HUES64 (cell line): Measurements from ENCODE around the gene VSIG10.

Experiments
- H3K27ac ChIP-seq: 2 replicates; pipeline ENCODE4 v1.7.0; 2013; ENCODE audit warnings: low read depth, low read length, inconsistent platforms
- H3K27me3 ChIP-seq: 2 replicates; pipeline ENCODE4 v1.6.1; 2013; ENCODE audit warnings: mild to moderate bottlenecking, low read length; ENCODE audit not compliant: insufficient read depth
- H3K36me3 ChIP-seq: 2 replicates; pipeline ENCODE4 v1.6.1; 2013; ENCODE audit warnings: mild to moderate bottlenecking, low read length; ENCODE audit not compliant: insufficient read depth
- H3K4me1 ChIP-seq: 2 replicates; pipeline ENCODE4 v1.6.1; 2013; ENCODE audit warnings: mild to moderate bottlenecking, low read length, moderate library complexity; ENCODE audit not compliant: insufficient read depth
- H3K4me3 ChIP-seq: 2 replicates; pipeline ENCODE4 v1.5.1; 2013; ENCODE audit warnings: mild to moderate bottlenecking, low read length, moderate library complexity
- H3K9ac ChIP-seq: 2 replicates; pipeline ENCODE4 v1.6.1; 2013; ENCODE audit warnings: mild to moderate bottlenecking, low read depth, low read length
- H3K9me3 ChIP-seq: 2 replicates; pipeline ENCODE4 v1.6.1; 2013; ENCODE audit warnings: low read depth, low read length; ENCODE audit not compliant: insufficient read depth
- WGBS: fragments of 150-250, 120-280 bp; methylation state at CpG from one replicate; pipeline ENCODE4 v1.1.7; 2013; ENCODE audit warnings: missing lambda C conversion rate; 5-methylcytosine and 5-hydroxymethylcytosine counted together

Gene VSIG10

DNA sequence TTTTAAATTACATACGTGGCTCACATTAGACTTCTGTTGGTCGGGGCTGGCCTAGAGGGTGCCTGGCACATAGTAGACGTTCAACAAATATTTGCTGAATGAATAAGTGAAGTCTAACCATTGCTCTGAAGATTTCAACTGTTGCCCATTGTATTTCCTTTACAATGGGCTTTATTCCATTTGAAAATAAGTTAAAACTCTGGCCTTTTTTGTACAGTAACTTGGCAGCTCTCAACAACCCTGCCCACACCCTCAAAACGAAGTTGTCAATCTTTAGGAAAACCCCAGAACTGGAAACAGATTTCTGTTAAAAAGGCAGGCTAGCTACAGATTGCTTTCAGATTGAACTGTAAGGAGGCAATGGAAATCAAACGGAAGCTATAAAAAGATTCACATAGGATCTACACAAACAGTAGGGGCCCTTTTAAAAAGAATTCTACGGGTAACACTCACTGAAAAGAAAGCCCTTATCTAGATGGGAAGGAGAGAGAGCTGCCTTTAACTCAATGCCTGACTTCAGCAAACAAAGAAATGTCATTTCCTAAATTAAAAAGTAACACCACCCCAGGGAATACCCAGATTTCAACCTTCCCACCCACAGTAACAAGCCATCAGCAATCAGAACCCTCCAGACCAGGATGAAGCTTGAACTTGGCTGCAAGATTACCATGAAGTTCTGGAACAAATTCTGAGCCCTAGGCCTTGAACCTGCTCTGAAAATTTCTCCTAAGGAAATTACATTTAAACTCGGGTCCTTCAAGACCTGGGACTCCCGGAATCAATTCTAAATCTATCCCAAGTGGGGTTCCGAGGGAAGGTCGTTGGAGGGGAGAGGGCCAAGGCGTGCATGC lies 44.2 kb downstream of the VSIG10 start:
- Histone ChIP-seq H3K9ac (peak overlapping the region; percentile 66; the same call in 1 of the 2 replicates), H3K27me3 (no peaks in the 10 kb centered on the region), H3K27ac (peak overlapping the region; percentile 59), H3K9me3 (no peaks in the 10 kb centered on the region), H3K36me3 (no peaks in the 10 kb centered on the region), H3K4me3 (peak overlapping the region; percentile 73), H3K4me1 (peaks cover 18% of the 10 kb centered on the region)
- WGBS: 33% methylated on average over 9 of the region's 11 CpGs

DNA sequence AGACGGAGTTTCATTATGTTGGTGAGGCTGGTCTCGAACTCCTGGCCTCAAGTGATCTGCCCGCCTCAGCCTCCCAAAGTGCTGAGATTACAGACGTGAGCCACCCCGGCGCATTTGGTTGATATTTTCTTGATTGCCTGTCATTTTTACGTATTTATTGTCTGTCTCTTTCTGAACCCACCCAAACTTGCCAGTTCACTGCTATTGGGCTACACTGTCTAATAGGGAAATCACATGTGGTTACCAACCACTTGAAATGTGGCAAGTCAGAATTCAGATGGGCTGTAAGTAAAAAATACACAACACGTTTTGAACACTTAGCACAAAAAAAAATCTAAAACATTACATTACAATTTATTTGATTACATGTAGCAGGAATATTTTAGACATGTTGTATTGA lies 44.9 kb downstream of the VSIG10 start:
- no peak overlapping the region for H3K4me3 ChIP-seq
- H3K27ac ChIP-seq: no peak overlapping the region
- H3K9me3 ChIP-seq: no peaks in the 10 kb centered on the region
- H3K27me3 ChIP-seq: no peaks in the 10 kb centered on the region
- H3K36me3 ChIP-seq: no peaks in the 10 kb centered on the region
- H3K4me1 ChIP-seq: peaks cover 11% of the 10 kb centered on the region
- 94% methylated on average over 8 of the region's 8 CpGs for WGBS
- H3K9ac ChIP-seq: no peak overlapping the region

DNA sequence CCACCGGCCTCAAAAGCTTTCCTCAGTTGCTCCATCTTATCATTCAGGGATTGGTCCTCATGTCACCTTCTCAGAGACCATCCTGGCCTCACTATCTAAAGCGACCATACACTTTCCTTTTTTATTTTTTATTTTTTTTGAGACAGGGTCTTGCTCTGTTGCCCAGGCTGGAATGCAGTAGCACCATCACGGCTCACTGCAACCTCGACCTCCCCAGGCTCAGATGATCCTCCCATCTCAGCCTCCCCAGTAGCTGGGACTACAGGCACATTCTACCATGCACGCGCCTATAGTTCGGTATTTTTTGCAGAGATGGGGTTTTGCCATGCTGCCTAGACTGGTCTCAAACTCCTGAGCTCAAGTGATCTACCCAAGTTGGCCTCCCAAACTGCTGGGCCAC lies 45.6 kb downstream of the VSIG10 start:
- Histone ChIP-seq H3K36me3 (no peaks in the 10 kb centered on the region), H3K9ac (no peak overlapping the region), H3K4me3 (no peak overlapping the region), H3K27me3 (no peaks in the 10 kb centered on the region), H3K9me3 (no peaks in the 10 kb centered on the region), H3K4me1 (peaks cover 13% of the 10 kb centered on the region; the same call in 1 of the 2 replicates), H3K27ac (no peak overlapping the region)
- WGBS: 91% methylated on average over 7 of the region's 7 CpGs

DNA sequence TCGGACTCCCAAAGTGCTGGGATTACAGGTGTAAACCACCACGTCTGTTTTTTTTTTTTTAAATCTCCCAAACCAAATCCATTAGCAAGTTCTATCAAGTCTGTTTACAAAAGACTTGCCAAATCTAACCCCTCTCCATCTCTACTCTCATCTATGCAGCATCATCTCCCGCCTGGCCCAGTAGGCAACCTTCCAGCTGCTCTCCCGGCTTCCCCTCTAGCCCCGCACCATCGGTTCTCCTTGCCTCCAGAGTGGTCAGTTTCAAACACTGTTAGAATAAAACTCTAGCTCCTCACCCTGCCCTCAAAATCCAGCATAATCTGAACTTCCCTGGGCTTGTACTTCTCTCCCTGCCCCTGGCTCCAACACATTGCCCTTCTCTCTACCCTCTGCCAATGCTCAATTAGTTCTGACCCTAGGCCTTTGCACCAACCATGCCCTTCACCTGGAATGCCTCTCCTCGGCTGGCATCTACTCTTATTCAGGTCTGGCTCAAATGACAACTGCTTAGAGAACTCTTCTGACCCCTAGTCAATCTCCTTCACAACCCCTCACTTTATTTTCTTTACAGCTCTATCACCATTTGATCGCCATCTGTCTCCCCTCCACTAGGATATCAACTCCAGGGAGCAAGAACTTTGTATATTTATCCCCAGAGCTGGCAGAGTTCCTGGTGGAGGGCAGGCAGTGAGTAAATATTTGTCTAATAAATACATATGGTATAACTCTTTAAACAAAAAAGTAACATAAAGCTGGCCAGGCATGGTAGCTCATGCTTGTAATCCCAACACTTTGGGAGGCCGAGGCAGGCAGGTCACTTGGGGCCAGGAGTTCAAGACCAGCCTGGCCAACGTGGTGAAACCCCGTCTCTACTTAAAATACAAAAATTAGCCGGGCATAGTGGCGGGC lies 47.7 kb downstream of the VSIG10 start:
- Histone ChIP-seq H3K4me1 (peaks cover 16% of the 10 kb centered on the region; the same call in 1 of the 2 replicates), H3K9ac (no peak overlapping the region), H3K27ac (no peak overlapping the region), H3K27me3 (no peaks in the 10 kb centered on the region), H3K36me3 (peaks cover 14% of the 10 kb centered on the region), H3K4me3 (no peak overlapping the region), H3K9me3 (no peaks in the 10 kb centered on the region)
- 91% methylated on average over 13 of the region's 13 CpGs for WGBS

DNA sequence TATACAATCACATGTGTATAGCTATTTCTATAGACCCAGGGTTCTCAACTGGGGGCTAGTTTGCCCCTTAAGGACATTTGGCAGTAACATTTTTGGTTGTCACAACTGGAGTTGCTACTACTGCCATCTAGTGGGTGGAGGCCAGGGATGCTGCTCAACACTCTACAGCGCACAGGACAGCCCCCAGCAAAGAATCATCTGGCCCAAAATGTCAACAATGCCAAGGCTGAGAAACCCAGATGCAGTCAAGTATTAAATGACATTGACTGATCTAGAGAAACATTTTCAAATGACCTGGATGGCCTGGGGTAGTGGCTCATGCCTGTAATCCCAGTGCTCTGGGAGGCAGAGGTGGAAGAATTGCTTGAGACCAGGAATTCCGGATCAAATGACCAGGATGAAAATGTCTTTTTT lies 48.7 kb downstream of the VSIG10 start:
- Histone ChIP-seq H3K9ac (no peak overlapping the region), H3K4me3 (no peak overlapping the region), H3K27ac (no peak overlapping the region), H3K9me3 (no peaks in the 10 kb centered on the region), H3K4me1 (peaks cover 16% of the 10 kb centered on the region; the same call in 1 of the 2 replicates), H3K27me3 (no peaks in the 10 kb centered on the region), H3K36me3 (peaks cover 24% of the 10 kb centered on the region)
- 82% methylated on average over 2 of the region's 2 CpGs for WGBS

DNA sequence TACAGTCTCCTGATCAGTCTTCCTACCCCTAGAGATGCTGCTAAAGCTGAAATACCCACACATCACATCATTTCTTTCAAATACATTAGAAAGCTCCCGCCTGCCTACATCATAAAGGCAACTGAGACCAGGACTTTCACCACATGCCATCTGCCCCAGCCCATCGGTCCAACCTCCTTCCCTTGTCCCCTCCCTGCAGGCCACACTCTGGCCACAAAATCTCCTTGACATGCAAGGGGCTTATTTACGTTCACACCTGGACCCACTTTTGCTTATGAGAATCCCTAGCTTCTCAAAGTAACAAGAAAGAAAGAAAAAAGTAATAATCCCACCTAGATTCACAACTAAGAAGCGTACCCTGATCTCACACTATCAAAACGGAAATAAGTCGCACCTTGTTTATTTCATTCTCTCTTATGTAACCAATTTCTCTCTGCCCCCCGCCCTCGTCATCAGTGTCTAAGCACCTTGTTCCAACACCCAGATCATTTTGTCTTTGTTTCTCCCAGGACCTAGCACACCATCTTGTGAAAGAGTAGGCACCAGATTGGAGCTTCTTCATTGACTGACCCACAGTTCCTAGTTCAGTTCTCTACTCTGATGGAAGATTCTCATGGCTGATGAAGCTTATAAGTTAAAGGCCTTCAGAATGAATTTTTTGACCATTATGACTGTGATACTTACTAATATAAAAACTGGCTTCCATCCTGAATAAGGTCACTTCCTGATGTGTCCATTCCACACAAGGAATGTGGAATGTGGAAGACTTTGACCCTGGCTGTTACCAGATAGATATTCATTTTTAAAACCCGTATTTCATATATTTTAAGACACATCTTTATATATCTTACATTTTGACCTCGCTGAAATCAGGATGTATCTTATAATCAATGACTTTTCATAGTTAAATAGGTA lies 50.5 kb downstream of the VSIG10 start:
- H3K4me1 ChIP-seq: peaks cover 10% of the 10 kb centered on the region; the same call in 1 of the 2 replicates
- H3K9ac ChIP-seq: no peak overlapping the region
- WGBS: 94% methylated on average over 8 of the region's 10 CpGs

DNA sequence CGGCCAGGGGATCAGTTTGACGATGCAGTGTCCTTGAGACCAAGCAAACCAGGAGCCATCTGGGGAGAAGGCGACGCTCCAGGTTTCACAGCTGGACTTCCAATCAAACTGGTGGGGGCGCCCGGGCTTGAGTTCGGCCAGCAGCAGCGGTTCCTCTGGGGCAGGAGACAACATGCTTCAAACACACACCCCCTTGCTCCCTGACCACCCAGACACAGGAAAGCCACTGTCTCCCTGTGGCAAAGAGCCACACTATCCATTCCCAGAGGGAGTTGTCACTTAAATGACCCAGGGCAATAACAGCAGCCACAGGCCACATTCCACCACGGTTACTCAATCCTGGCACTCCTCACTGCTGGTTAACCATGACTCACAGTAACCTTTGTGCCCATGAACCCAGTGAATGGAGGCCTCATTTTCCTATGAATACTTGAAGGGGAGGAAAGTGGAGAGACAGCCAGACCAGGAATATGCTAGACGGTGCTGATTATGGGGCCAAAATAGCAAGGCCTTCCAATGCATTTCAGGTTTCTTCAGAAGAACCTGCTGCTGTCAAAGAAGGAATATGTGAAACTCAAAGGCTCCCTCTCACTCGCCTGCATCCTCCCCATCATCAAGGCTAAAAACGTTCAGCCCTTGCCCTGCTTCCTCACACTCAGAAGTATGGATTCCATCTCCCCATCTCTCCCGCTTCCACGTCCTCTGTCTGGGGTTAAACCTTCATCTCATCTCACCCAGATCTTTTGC lies 51.3 kb downstream of the VSIG10 start:
- Histone ChIP-seq H3K4me3 (no peak overlapping the region), H3K36me3 (peaks cover 49% of the 10 kb centered on the region), H3K27me3 (no peaks in the 10 kb centered on the region), H3K27ac (no peak overlapping the region), H3K9ac (no peak overlapping the region), H3K4me1 (peaks cover 10% of the 10 kb centered on the region; the same call in 1 of the 2 replicates), H3K9me3 (no peaks in the 10 kb centered on the region)
- 83% methylated on average over 14 of the region's 14 CpGs for WGBS

More for the DNA sequence above, 50.5 kb downstream of the VSIG10 start:
- Histone ChIP-seq H3K4me3 (no peak overlapping the region), H3K27ac (no peak overlapping the region), H3K9me3 (no peaks in the 10 kb centered on the region), H3K27me3 (no peaks in the 10 kb centered on the region), H3K36me3 (peaks cover 41% of the 10 kb centered on the region)

DNA sequence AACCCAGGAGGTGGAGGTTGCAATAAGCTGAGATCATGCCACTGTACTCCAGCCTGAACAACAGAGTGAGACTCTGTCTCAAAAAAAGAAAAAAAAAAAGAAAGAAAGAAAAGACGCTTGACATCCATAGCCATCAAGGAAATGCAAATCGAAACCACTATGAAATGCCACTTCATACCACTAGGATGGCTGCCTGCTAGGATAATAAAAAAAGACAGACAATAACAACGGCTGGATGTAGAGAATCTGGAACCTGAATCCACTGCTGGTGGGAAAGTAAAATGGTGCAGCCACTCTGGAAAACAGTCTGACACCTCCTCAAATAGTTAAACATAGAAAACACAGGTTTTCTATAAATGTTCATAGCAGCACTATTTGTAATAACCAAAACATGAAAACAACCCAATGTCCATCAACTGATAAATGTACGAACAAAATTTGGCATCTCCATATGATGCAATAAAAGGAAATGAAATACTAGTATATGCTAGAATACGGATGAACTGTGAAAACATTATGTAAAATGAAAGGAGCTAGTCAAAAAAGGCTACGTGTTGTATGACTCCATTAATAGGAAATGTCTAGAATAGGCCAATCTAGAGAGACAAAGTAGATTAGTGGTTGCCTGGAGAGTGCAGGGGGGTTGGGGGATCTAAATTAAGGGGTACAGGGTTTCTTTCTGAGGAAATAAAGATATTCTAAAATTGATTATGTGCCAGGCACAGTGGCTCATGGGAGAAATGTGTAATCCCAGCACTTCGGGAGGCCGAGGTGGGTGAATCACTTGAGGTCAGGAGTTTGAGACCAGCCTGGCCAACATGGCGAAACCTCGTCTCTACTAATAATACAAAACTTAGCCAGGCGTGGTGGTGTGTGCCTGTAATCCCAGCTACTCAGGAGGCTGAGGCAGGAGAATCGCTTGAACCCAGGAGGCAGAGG lies 52.6 kb downstream of the VSIG10 start:
- Histone ChIP-seq H3K4me1 (peaks cover 10% of the 10 kb centered on the region; the same call in 1 of the 2 replicates), H3K4me3 (no peak overlapping the region), H3K27ac (no peak overlapping the region), H3K36me3 (peaks cover 59% of the 10 kb centered on the region), H3K27me3 (no peaks in the 10 kb centered on the region), H3K9me3 (no peaks in the 10 kb centered on the region), H3K9ac (no peak overlapping the region)
- WGBS: 97% methylated on average over 11 of the region's 12 CpGs

DNA sequence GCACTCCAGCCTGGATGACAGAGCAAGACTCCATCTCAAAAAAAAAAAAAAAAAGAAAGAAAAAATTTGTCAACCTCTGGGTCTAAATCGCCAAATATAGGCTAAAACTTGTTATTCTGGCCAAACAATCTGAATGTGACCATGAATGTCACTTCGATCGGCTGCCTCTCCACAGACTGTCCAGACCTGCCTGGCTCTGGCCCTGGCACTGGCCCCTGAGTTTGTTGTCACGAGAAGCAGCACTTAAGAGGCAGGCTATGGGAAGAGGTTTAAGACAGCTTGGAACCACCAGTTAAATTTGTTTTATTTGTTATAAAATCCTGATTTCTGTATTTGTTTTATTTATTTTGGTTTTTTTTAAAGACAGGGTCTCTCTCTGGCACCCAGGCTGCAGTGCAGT lies 57.4 kb downstream of the VSIG10 start:
- H3K27ac ChIP-seq: no peak overlapping the region
- no peak overlapping the region for H3K9ac ChIP-seq
- no peak overlapping the region for H3K4me3 ChIP-seq
- H3K4me1 ChIP-seq: no peaks in the 10 kb centered on the region
- 97% methylated on average over 4 of the region's 4 CpGs for WGBS
- H3K9me3 ChIP-seq: no peaks in the 10 kb centered on the region
- no peaks in the 10 kb centered on the region for H3K27me3 ChIP-seq
- peaks cover 82% of the 10 kb centered on the region for H3K36me3 ChIP-seq
